HG02642 (cell line): Measurements from ENCODE around the gene MAGEA8.
"Not testable (repeated sequence)": the region's sequence is repeated elsewhere in the genome, so short reads cannot be mapped to it uniquely, and the experiment has no call there.

Experiments used
- ATAC-seq: cut with Tn5 transposase; IDR thresholded peaks from one replicate; pipeline ENCODE4 v1.9.1; 2021; ENCODE audit warnings: mild to moderate bottlenecking; ENCODE audit not compliant: unreplicated experiment, poor library complexity

Gene MAGEA8

GRCh38 chrX:149903889-149904748 is 23.1 kb downstream of the MAGEA8 start:
- peak; percentile 84 for ATAC-seq

- peak; percentile 69 for ATAC-seq
Measured at GRCh38 chrX:149908308-149908707, 27.3 kb downstream of the MAGEA8 start.

- ATAC-seq = no peak
Measured at GRCh38 chrX:149908727-149909126, 27.7 kb downstream of the MAGEA8 start.

- ATAC-seq = no peak
Measured at GRCh38 chrX:149909324-149910177, 28.6 kb downstream of the MAGEA8 start.

- ATAC-seq = no peak
Measured at GRCh38 chrX:149910178-149910695, 29.3 kb downstream of the MAGEA8 start.

- ATAC-seq = peak; percentile 57
Measured at GRCh38 chrX:149916745-149917392, 35.9 kb downstream of the MAGEA8 start.

- ATAC-seq = not testable (repeated sequence)
Measured at GRCh38 chrX:149923836-149924235, 42.9 kb downstream of the MAGEA8 start.

- ATAC-seq = not testable (repeated sequence)
Measured at GRCh38 chrX:149924434-149924833, 43.5 kb downstream of the MAGEA8 start.

GRCh38 chrX:149927245-149927963 is 46.4 kb downstream of the MAGEA8 start:
- peak; percentile 64 for ATAC-seq

GRCh38 chrX:149927964-149928258 is 46.9 kb downstream of the MAGEA8 start:
- ATAC-seq = peak; percentile 34

GRCh38 chrX:149928635-149929034 is 47.7 kb downstream of the MAGEA8 start:
- not testable (repeated sequence) for ATAC-seq

- not testable (repeated sequence) for ATAC-seq
Measured at GRCh38 chrX:149929400-149929799, 48.4 kb downstream of the MAGEA8 start, which contains the start of gene HSFX4. Gene HSFX4 (plus strand): TSS chrX:149929573. CDS start chrX:149929645, 72 bp downstream.

GRCh38 chrX:149931355-149931754 is 50.4 kb downstream of the MAGEA8 start:
- ATAC-seq = not testable (repeated sequence)

- ATAC-seq = not testable (repeated sequence)
Measured at GRCh38 chrX:149932150-149932549, 51.2 kb downstream of the MAGEA8 start.

GRCh38 chrX:149932970-149933369 is 52.0 kb downstream of the MAGEA8 start:
- not testable (repeated sequence) for ATAC-seq

GRCh38 chrX:149933547-149933946 is 52.6 kb downstream of the MAGEA8 start:
- ATAC-seq = not testable (repeated sequence)
